H9 (cell line): ENCODE measurements around the gene DLEC1. TPM values are rescaled to one million over a fixed set of nuclear protein-coding genes. Genes with fewer than 3 reads are reported as not detected.
A peak's percentile ranks its signal among the peaks of the same experiment; 100 is the strongest.

Source experiments
- DNase-seq: peaks from one replicate; pipeline ENCODE4 v3.0.0-alpha.2; 2017
- H2AFZ ChIP-seq: one replicate; pipeline ENCODE4 v1.6.1; 2013; ENCODE audit warnings: mild to moderate bottlenecking, low read length, control low read depth, moderate library complexity
- H2AK5ac ChIP-seq: 2 replicates; pipeline ENCODE4 v1.6.1; 2013; ENCODE audit warnings: low read length, control low read depth, mixed read lengths; ENCODE audit not compliant: insufficient read length
- H2BK120ac ChIP-seq: one replicate; pipeline ENCODE4 v1.6.1; 2013; ENCODE audit warnings: low read depth, mild to moderate bottlenecking, low read length, control low read depth, inconsistent platforms; ENCODE audit not compliant: poor library complexity, severe bottlenecking
- H2BK12ac ChIP-seq: 2 replicates; pipeline ENCODE4 v1.6.1; 2013; ENCODE audit warnings: low read length, control low read depth, mixed read lengths, low read depth; ENCODE audit not compliant: insufficient read length
- H2BK15ac ChIP-seq: 2 replicates; pipeline ENCODE4 v1.6.1; 2013; ENCODE audit warnings: low read depth, low read length, control low read depth
- H2BK20ac ChIP-seq: one replicate; pipeline ENCODE4 v1.6.1; 2013; ENCODE audit warnings: low read depth, mild to moderate bottlenecking, low read length, control low read depth, inconsistent platforms; ENCODE audit not compliant: poor library complexity, severe bottlenecking
- H2BK5ac ChIP-seq: 2 replicates; pipeline ENCODE4 v1.6.1; 2013; ENCODE audit warnings: low read length, control low read depth, mixed read lengths; ENCODE audit not compliant: insufficient read length
- H3K14ac ChIP-seq: 2 replicates; pipeline ENCODE4 v1.6.1; 2013; ENCODE audit warnings: low read length, control low read depth; ENCODE audit not compliant: insufficient read depth
- H3K18ac ChIP-seq: 2 replicates; pipeline ENCODE4 v1.6.1; 2013; ENCODE audit warnings: low read depth, mild to moderate bottlenecking, mixed read lengths, low read length, control low read depth; ENCODE audit not compliant: insufficient read length
- H3K23ac ChIP-seq: 2 replicates; pipeline ENCODE4 v1.6.1; 2013; ENCODE audit warnings: low read length, control low read depth, mixed read lengths, low read depth; ENCODE audit not compliant: insufficient read length
- H3K23me2 ChIP-seq: 2 replicates; pipeline ENCODE4 v1.6.1; 2013; ENCODE audit warnings: low read depth, mild to moderate bottlenecking, mixed read lengths, low read length, control low read depth; ENCODE audit not compliant: insufficient read length, poor library complexity, severe bottlenecking
- H3K27ac ChIP-seq: 2 replicates; pipeline ENCODE4 v1.5.1; 2013; ENCODE audit warnings: low read length, control low read depth, mixed read lengths, low read depth; ENCODE audit not compliant: insufficient read length
- H3K27me3 ChIP-seq: 2 replicates; pipeline ENCODE4 v1.6.1; 2013; ENCODE audit warnings: low read length, control low read depth, inconsistent platforms; ENCODE audit not compliant: insufficient read depth
- H3K4ac ChIP-seq: 2 replicates; pipeline ENCODE4 v1.6.1; 2013; ENCODE audit warnings: low read depth, mild to moderate bottlenecking, control low read depth, inconsistent platforms, low read length, moderate library complexity
- H3K4me1 ChIP-seq: 2 replicates; pipeline ENCODE4 v1.6.1; 2013; ENCODE audit warnings: low read length, control low read depth, inconsistent platforms; ENCODE audit not compliant: insufficient read depth
- H3K4me2 ChIP-seq: 2 replicates; pipeline ENCODE4 v1.6.1; 2013; ENCODE audit warnings: low read length, control low read depth, mixed read lengths; ENCODE audit not compliant: insufficient read length, insufficient read depth
- H3K56ac ChIP-seq: 2 replicates; pipeline ENCODE4 v1.6.1; 2013; ENCODE audit warnings: low read depth, mild to moderate bottlenecking, mixed read lengths, low read length, control low read depth; ENCODE audit not compliant: insufficient read length
- H3K79me1 ChIP-seq: 2 replicates; pipeline ENCODE4 v1.6.1; 2013; ENCODE audit warnings: low read depth, mild to moderate bottlenecking, moderate library complexity, low read length, control low read depth, inconsistent platforms; ENCODE audit not compliant: insufficient read depth, poor library complexity, severe bottlenecking
- H3K79me2 ChIP-seq: 2 replicates; pipeline ENCODE4 v1.6.1; 2013; ENCODE audit warnings: low read length, control low read depth, inconsistent platforms; ENCODE audit not compliant: insufficient read depth
- H3K9ac ChIP-seq: 2 replicates; pipeline ENCODE4 v1.6.1; 2013; ENCODE audit warnings: low read length, control low read depth, mixed read lengths; ENCODE audit not compliant: insufficient read length; ENCODE audit errors: extremely low read depth
- H3K9me3 ChIP-seq: one replicate; pipeline ENCODE4 v1.6.1; 2013; ENCODE audit warnings: low read depth, low read length, inconsistent platforms; ENCODE audit not compliant: control insufficient read depth
- H3T11ph ChIP-seq: one replicate; pipeline ENCODE4 v1.6.1; 2013; ENCODE audit warnings: mild to moderate bottlenecking, low read length, control low read depth, inconsistent platforms
- H4K20me1 ChIP-seq: one replicate; pipeline ENCODE4 v1.6.1; 2013; ENCODE audit not compliant: control insufficient read depth, insufficient read length, insufficient read depth
- H4K5ac ChIP-seq: 2 replicates; pipeline ENCODE4 v1.6.1; 2013; ENCODE audit warnings: low read depth, mild to moderate bottlenecking, mixed read lengths, low read length, control low read depth; ENCODE audit not compliant: insufficient read length
- H4K8ac ChIP-seq: replicated peaks from 2 replicates; pipeline ENCODE4 v1.6.1; 2013; ENCODE audit warnings: low read length, control low read depth, mixed read lengths, low read depth; ENCODE audit not compliant: insufficient read length
- H4K91ac ChIP-seq: 2 replicates; pipeline ENCODE4 v1.6.1; 2013; ENCODE audit warnings: low read depth, mild to moderate bottlenecking, moderate library complexity, mixed read lengths, low read length, control low read depth; ENCODE audit not compliant: insufficient read length
- H3K27ac Mint-ChIP-seq, 3 experiments: 2 replicates in 2 of 3; 3 replicates in 1 of 3; pipeline ENCODE4 v1.8.0; 2020 to 2021; ENCODE audit warnings: mixed read lengths in 3 of 3, mild to moderate bottlenecking in 1 of 3, moderate library complexity in 1 of 3
- H3K27me3 Mint-ChIP-seq: 2 replicates; pipeline ENCODE4 v1.8.0; 2021; ENCODE audit warnings: low read depth, mild to moderate bottlenecking, moderate library complexity, mixed read lengths
- H3K36me3 Mint-ChIP-seq, 3 experiments: 2 replicates in 2 of 3; 3 replicates in 1 of 3; pipeline ENCODE4 v1.8.0; 2020 to 2021; ENCODE audit warnings: low read depth in 3 of 3, mixed read lengths in 3 of 3; ENCODE audit not compliant: insufficient read depth in 1 of 3
- H3K4me1 Mint-ChIP-seq, 2 experiments: 2 replicates each; pipeline ENCODE4 v1.8.0; 2020; ENCODE audit warnings: mixed read lengths in 2 of 2
- H3K4me3 Mint-ChIP-seq, 2 experiments: 2 replicates in 1 of 2; 3 replicates in 1 of 2; pipeline ENCODE4 v1.8.0; 2020 to 2021; ENCODE audit warnings: mild to moderate bottlenecking in 2 of 2, mixed read lengths in 2 of 2, moderate library complexity in 1 of 2
- H3K9me3 Mint-ChIP-seq, 2 experiments: 2 replicates in 1 of 2; 3 replicates in 1 of 2; pipeline ENCODE4 v1.8.0; 2020; ENCODE audit warnings: mild to moderate bottlenecking in 2 of 2, mixed read lengths in 2 of 2, moderate library complexity in 1 of 2
- CTCF ChIP-seq: fragments of 200-600 bp; sonication (generic); conservative IDR thresholded peaks from 3 replicates; pipeline ENCODE4 v1.8.0; 2021; ENCODE audit warnings: antibody characterized with exemption, mild to moderate bottlenecking
- whole genome bisulfite sequencing: extraction: QIAGEN DNeasy Blood & Tissue Kit; methylation state at CpG from one replicate; pipeline ENCODE4 v1.1.7; 2013; ENCODE audit warnings: missing lambda C conversion rate, low lambda C conversion rate, mixed read lengths; ENCODE audit not compliant: insufficient read length; ENCODE audit errors: extremely low coverage; 5-methylcytosine and 5-hydroxymethylcytosine counted together
- total RNA-seq: library from RNA; stranded (reverse); gene quantifications from 2 replicates; pipeline ENCODE4 v1.2.1, GENCODE V29; 2021

Gene DLEC1
- total RNA-seq, 1 experiment from 2014 or later = 2.1 TPM

DNA sequence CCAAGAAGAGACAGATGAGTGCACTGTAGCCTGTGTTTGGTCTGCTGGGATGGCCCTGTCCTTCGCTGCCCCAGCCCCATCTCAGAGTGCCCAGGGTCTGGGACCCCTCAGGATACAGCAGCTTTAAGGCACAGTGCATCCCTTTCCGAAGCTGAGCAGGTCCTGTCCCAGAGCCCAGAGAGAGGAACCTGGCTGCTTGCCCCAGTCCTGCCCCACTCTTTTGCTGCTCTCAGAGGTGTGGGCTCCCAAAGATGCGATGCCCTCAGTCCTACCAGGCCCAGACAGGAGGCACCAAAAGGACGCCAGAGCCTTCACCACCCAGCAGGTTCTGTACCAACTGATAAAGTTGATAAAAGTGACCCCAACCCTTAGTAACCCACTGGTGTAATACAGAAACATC is 17.8 kb upstream of the DLEC1 start:
- H4K5ac ChIP-seq = no peak overlapping the region
- no peak overlapping the region for H3K27ac ChIP-seq
- DNase-seq = peak; percentile 15
- no peak overlapping the region; the same call in 1 of the 2 replicates for H3K14ac ChIP-seq
- H3T11ph ChIP-seq = no peak overlapping the region
- no peak overlapping the region for H2BK12ac ChIP-seq
- peaks cover 5% of the 10 kb centered on the region for H3K23me2 ChIP-seq
- no peak overlapping the region for H4K91ac ChIP-seq
- H3K9me3 ChIP-seq = no peaks in the 10 kb centered on the region
- no peak overlapping the region for H3K4me3 Mint-ChIP-seq
- no peak overlapping the region for H2BK15ac ChIP-seq
- no peaks in the 10 kb centered on the region for H3K4me1 ChIP-seq
- peaks cover 6% of the 10 kb centered on the region for H3K27me3 Mint-ChIP-seq
- no peak overlapping the region for H2AK5ac ChIP-seq
- no peak overlapping the region for H3K4ac ChIP-seq
- no peak overlapping the region for H2BK120ac ChIP-seq
- no peak for TF ChIP-seq CTCF
- no CpG with 5 or more reads among the region's 4 CpGs for WGBS
- no peak overlapping the region for H3K27ac Mint-ChIP-seq
- no peak overlapping the region for H3K9ac ChIP-seq
- no peak overlapping the region for H2AFZ ChIP-seq
- H3K79me2 ChIP-seq = no peaks in the 10 kb centered on the region
- H3K23ac ChIP-seq = no peak overlapping the region
- no peak overlapping the region for H3K4me2 ChIP-seq
- H3K9me3 Mint-ChIP-seq = no peaks in the 10 kb centered on the region
- H2BK5ac ChIP-seq = no peak overlapping the region
- H4K20me1 ChIP-seq = no peaks in the 10 kb centered on the region
- H3K56ac ChIP-seq = no peak overlapping the region
- peaks cover under 1 to 14% (median 5%) of the 10 kb centered on the region in 3 experiments; a peak in 6 of 7 replicates for H3K36me3 Mint-ChIP-seq
- H3K79me1 ChIP-seq = no peaks in the 10 kb centered on the region
- peaks cover 13 to 14% of the 10 kb centered on the region in 2 experiments for H3K4me1 Mint-ChIP-seq
- no peak overlapping the region for H4K8ac ChIP-seq
- H3K18ac ChIP-seq = no peak overlapping the region
- H2BK20ac ChIP-seq = no peak overlapping the region
- no peaks in the 10 kb centered on the region; the same call in 1 of the 2 replicates for H3K27me3 ChIP-seq
